Adrenal gland (tissue), 5 donors: ENCODE results near the gene UBE4B.

Source experiments
- CTCF ChIP-seq, 6 experiments: fragments of 450-650 bp in 4 of 6; fragments of 200-600 bp in 2 of 6; sonication (generic) in 1 of 6; IDR thresholded peaks; 1 replicate in 5 of 6; 2 replicates in 1 of 6; pipeline versions ENCODE4 v1.5.1 to v1.8.0; 2016 to 2021; ENCODE audit warnings: antibody characterized with exemption in 6 of 6, mild to moderate bottlenecking in 2 of 6, moderate library complexity in 1 of 6
- POLR2A ChIP-seq, 2 donors: fragments of 450-650 bp; IDR thresholded peaks; one replicate each; pipeline ENCODE4 v1.6.1; 2017; ENCODE audit warnings: antibody characterized with exemption in 2 of 2, mild to moderate bottlenecking in 2 of 2, moderate library complexity in 1 of 2
- donor health status: DM: no; HTN: no; CAD: no.

DNA sequence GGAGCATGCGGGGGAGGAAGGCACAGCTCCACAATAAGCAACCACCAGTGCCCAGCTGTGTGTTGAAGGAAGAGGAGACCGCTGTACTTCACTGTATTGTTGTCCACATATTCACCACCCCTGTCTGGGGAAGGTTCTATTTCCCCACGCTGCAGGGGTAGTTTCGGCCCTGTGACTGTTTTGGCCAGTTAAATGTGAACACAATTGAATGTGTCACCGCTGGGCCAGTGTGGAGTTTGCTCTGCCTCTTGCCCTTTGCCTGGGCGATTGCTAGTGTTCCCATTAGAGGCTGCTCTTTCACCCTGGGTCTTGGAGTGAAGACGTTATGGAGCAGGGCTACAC is 32.6 kb downstream of the UBE4B start:
- TF ChIP-seq CTCF (IDR thresholded peaks at IDR 0.05) (no peak), POLR2A (IDR thresholded peaks at IDR 0.05) (no peak)
